G401.6 (cell line): ENCODE data around the gene PRDM16.
"Not testable (repeated sequence)": the region's sequence is repeated elsewhere in the genome, so short reads cannot be mapped to it uniquely, and the experiment has no call there.

Experiments used
- FAIRE-seq: peaks from 2 replicates; lab custom pipeline; 2012; peaks lifted over from hg19 to GRCh38; lab: Jason Lieb, UNC

The PRDM16 gene

DNA sequence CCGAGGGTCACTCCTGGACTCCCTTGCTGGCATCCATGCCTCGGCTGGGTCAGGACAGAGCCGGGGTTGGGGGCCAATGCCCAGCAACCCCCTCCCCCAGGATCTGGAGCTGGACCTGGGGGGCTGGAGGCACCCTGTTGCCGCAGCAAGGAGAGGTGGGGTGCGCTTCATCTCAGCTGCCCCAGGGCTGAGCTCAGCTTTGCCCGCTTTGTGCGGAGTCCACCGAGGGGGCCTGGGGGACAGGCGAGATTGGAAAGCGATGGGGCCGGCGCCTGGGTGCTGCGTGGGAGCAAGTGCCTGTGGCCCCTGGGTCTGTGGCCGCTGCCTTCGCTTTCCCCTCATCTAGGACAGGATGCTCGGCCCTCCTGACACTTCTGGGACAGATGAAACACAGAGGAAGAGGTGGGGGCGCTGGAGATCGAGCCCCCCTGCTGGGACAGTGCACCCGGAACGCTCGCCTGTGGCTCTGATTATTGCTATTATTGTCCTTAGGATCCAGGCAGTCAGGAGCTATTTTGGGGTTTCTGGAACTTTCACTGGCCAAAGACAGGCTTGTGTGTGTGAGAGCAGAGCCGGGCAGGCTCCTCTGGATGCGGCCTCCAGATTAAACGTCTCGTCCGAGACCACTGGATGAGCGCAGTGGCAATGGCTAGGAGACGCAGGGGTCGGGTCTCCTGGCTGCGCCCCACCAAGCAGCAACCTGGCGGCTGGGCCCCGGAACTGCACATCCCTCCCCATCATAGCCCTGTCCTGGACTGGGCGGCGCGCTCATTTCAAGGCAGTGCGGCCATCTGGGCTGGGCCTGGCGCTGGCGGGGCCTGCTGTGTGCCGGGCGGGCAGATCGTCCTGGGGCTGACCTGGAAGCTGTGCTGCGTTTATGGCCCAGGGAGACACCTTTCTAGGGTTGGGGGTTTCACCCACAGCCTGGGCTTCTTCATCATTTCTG is 13.8 kb downstream of the PRDM16 start:
- FAIRE-seq = no peak

DNA sequence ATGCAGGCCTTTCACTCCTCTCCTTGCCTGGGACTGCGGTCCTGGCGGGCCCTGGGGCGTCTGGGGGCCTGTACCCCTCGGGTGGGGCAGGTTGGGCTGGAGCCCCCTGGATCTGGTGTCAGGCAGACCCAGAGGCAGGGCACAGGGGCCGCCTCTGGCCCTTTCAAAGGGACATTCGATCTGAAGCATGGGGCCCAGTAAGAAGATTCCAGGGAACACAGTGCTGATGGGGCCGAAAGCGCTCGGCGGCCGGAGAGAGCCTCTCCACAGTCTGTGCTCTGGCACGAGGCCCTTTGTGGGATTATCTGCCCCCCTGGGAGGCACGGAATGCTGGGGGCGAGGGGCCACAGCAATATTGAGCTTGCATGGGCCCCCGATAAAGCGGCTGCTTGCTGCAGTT is 15.2 kb downstream of the PRDM16 start:
- FAIRE-seq = no peak

DNA sequence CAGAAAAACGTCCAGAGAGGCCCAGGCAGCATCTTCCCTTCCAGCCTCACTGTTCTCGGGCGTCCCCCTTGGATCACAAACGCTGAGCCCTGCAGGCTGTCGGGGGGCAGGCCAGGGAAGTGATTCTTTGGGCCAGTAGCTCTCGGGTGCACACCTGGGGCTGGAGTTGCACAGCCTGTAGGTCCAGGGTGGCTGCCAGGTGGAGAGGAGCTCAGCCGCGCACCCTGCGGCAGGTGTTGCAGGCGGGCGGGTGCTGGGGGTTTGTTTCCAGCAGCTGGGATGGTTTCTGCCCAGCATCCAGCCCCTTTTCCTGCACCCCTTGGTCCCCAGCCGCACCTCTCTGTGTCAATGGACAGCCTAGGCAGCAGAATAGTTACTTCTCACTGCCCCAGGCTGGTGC is 15.7 kb downstream of the PRDM16 start:
- FAIRE-seq = no peak

DNA sequence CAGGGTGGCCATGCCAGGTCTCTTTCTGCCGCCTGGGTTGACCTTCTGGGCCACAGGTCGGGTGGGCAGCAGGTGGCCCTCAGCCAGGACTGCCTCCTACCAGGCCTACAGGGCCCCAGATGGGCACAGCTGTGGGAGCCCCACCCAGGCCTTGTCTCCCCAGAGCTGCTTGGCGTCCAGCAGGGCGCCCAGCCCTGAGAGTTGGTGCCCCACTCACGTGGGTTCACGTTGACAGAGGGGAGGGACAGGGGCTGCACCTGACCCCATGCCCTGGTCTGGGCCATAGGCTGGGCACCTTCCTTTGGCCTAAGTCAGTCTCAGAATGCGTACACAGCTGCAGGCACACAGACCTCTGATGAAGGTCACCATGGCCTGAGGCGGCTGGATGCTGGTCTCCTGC is 16.7 kb downstream of the PRDM16 start:
- no peak for FAIRE-seq

DNA sequence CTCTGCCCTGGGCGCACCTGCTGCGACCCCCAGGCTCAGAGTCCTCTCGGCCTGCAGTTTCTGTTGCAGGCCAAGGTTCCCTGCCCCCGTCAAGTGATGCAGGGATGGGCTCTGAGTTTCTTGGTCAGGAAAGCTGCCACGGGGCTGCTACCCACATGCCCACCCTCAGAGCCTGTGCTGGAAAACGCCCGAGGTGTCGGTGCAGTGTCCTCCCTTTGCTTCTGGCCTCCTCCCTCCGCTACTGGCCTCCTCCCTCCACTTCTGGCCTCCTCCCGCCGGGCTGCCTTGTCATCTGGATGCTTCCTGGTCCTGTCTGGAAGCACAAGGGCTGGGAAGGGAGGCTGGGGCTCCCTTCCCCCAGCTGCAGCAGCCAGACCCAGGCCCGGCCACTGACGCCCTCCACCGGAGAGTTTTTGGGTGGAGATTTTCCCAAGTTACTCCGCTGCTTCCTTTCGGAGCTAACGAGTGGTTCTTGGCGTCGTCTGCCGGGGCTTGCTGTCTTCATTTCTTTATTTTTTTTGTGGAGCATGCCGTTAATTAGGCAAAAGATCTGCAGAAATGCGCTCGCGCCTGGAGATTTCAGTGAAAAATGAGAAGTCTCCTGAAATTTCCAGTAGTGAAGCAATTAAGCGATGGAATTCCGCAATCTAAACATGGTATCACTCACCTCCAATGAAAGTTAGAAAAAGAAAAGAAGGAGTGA is 17.4 kb downstream of the PRDM16 start:
- no peak for FAIRE-seq

DNA sequence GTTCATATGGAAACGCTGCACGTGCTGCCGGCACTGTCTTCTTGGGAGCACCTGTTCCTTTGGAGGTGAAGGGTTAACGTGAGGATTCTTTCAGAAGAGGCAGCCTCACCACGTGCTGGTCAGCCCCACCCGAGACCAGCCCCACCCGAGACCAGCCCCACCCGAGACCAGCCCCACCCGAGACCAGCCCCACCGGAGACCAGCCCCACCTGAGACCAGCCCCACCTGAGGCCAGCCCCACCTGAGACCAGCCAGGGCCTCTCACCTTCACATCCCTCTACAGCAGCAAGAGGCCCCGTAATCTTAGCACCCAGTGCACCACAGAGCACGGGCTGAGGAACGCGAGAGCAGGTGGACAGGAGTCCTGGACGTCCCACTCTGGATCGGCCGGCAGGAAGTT is 18.0 kb downstream of the PRDM16 start:
- FAIRE-seq = no peak

DNA sequence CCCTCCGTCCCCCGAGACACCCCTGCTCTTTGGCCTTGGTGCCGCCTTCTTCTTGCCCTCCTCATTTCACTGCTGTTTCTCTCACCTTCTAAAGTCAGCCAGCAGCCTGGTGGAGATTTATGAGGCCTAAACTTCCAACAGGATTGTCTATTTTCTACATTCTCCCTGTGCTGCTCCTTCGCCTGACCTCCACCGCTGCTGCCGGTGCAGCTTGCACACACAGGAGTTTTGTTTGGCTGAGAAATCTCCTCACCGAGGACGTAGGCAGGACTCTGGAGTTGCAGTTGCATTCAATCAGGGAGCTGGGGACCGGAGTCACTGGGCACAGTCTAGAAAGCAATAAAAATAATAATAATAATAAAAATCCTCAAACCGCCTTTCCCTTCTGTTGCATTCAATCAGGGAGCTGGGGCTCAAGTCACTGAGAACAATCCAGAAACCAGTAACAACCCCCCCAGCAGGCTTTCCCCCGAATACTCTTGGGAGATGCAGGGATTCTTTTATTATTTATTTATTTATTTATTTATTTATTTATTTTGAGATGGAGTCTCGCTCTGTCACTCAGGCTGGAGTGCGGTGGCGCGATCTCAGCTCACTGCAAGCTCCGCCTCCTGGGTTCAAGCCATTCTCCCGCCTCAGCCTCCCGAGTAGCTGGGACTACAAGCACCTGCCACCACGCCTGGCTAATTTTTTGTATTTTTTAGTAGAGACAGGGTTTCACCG is 19.1 kb downstream of the PRDM16 start:
- not testable (repeated sequence) for FAIRE-seq

DNA sequence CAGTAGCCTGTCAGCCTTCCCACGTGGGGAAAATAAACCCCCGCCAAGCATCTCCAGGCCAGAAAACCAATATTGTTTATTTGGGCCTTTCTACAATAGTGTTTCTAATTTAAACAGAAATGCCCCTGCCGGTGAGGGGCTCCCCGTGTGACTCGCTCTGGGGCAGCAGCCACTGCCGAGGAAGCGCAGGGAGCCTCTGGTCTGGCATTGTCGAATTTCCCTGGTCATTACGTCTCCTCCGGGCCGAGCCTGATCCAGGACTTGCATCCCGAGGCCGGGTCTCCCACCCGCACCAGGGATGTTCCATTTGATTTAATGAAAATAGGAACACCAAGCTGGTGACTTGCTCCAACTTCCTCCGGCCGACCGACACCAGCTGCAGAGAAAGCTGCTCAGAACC is 20.5 kb downstream of the PRDM16 start:
- FAIRE-seq = no peak

DNA sequence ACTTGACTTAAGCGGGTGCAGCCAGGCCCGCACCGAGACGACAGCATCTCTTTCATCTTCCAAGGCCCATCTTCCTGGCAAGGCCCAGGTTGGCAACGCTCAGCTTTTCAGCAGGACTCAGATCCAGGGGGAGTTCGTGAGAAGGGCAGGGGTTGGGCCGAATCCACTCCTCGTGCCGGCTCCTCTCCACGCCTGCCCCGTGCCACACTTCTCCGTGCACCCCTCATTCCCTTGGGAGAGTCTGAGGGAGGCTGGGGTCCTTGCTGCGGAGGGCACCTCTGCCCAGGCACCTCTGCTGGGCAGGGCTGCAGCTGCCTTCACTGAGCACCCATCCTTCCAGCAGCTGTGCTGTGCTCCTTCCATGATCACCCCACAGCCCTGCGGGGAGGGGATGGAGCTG is 22.3 kb downstream of the PRDM16 start:
- FAIRE-seq = no peak

DNA sequence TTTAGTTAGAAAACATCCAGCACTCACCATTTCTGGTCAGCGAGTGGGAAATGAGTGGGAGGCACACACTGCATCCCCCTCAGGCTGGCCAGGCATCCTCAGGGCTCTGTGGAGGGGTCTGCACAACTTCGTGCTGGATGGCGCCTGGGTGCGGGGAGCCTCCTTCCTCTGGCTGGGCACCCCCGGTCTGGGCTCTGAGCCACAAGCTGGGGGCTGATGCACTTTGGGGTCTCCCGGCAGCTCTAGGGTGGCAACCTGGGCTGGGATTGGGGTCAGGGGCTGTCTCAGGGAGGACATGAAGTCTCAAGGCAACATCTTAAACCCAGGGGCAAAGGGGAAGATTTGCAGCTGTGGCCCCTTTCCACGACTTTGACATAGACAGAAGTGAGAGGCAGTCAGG is 23.5 kb downstream of the PRDM16 start:
- no peak for FAIRE-seq

DNA sequence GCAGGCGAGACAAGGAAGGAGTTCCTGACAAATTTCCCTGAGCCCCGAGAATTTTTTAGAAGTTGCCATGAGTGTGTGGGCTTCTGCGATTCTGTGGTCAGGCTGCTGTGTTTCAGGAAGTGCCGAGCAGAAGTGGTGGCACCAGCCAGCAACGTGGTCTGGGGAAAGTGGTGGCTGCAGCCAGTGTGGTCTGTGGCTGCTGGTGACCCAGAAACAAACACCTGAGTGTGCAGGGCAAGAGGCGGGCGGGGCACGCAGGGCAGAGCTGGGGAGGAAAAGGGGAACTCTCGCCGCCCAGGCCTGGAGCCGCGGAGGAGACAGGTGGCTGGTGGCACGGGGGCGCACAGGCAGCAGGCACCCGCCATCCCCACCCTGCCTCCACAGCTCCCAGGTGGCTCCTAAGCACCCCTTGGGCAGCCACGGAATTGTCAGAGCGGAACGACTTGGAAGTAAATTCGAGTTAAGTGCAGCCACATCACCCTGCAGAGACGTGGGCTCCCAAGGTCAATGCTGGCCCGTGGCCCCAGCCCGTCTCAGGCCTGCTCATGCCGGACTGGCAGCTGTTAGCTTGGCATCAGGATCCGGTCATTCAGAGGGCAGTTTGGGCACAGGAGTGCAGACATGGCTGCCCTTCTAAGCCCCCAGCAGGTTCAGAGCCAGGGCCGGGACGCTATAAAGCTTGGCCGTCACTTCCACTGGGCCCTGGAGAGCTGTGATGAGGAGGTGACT is 25.1 kb downstream of the PRDM16 start:
- no peak for FAIRE-seq

DNA sequence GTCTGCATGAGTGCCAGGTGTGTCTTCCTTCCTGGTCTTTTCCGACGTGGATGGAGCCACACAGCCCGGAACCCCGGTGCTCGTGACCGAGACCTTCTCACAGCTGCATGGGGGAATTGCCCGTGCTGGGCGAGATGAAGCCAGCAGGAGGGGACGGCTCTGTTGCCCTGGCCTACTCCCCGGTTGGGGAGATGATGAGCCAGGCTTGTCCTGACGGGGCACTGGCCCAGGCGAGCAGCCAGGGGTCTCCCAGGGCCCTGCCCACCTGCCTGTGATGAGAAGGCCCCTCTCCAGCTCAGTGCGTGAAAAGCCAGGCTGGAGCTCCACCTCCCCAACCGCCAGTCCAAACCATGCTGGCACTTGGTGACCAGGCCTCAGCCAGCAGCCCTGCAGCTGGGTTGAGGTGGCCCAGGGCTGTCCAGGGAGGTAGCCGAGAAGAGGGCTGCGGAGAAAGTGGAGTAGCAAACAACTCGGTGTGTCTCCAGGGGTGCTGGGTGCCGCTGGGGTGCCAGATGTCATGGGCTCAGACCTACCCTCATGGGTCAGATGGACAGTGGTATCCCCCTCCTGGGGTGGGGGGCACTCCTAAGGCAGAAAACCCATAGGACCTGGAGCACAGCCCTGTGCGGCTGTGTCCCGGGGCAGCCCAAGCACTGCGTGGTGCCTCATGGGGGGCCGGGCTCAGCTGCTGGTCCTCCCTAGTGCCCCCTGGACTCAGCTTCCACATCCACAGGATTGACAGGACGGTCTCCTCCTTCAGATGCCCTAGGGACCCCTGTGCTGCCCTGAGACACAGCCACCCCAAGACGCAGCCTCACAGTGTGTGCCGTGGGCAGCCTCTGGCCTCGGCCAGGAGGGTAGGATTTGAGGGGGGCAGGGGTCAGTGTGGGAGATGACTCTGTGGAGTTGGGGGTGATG is 26.1 kb downstream of the PRDM16 start:
- no peak for FAIRE-seq

DNA sequence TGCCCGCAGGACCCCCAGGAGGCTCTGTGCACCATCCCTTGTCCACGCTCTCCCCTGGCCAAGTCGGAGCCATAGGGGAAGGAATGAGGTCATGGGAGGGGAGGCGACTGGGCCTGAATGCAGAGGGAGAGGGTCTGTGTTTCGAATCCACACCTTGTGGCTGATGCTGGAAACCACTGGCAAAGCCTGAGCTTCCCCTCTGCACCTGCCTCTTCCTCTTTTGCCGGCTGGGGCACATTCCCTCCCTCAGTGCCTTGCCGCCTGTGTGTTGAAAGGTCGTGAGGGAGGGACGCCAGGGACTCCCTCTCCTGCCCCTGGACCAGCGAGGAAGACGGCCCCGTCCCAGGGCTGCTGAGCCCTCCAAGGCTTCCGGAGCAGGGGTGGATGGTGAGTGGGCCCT is 27.3 kb downstream of the PRDM16 start:
- no peak for FAIRE-seq

DNA sequence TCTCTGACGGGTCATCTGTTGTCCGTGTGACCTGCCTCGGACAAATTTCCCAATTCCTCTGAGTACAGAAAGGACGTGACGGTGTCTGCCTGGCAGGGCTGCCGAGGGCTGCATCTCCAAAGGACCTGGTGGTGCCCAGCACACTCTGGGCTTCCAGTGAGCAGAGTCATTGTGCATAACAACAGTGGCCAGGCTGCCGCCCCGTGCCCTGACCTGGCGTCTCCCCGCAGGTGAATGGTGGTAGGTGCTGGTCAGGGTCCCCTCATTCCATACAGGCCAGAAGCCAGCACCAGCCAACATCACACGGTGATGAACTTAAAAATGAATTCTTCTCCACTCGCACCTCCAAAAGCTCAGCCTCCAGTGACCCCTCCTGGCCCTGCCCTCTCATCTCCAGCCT is 28.2 kb downstream of the PRDM16 start:
- no peak for FAIRE-seq

DNA sequence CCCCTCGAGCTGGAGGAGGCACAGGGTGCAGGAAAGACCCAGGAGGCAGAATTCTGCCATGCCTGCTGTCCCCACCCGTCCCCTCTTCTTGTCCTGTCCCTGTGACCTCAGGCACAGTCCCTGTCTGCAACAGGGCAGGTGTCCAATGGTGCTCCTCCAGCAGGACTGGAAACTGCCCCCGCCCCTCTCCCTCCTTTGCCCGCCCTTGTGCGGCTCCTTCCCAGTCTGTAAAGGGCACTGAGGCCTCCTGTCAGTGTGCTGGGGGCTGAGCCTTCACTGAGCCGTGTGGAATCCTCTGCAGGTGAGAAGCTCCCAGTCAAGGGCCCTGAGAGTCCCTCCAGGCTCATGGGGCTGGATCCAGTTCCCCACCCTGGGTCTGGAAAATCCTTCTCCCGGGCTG is 28.9 kb downstream of the PRDM16 start:
- FAIRE-seq = no peak

DNA sequence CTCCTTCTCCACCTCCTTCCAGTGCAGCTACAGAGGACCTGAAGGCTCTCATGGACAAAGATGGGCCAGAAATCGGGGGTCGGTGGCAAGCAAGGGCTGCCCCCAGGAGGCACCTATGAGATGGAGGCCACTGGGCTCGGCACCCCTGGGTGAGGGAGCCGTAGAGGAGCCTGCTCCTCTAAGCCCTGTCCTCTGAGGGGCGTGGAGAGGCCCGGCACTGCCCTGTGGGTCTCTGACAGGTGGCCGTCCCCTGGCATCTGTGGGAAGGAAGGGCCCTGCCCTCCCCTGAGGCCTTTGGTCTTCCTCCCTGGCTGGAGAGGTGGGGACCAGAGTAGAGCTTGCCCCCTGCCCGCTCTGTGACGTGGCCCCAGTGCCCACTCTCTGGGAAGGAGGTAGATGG is 30.9 kb downstream of the PRDM16 start:
- FAIRE-seq = no peak

DNA sequence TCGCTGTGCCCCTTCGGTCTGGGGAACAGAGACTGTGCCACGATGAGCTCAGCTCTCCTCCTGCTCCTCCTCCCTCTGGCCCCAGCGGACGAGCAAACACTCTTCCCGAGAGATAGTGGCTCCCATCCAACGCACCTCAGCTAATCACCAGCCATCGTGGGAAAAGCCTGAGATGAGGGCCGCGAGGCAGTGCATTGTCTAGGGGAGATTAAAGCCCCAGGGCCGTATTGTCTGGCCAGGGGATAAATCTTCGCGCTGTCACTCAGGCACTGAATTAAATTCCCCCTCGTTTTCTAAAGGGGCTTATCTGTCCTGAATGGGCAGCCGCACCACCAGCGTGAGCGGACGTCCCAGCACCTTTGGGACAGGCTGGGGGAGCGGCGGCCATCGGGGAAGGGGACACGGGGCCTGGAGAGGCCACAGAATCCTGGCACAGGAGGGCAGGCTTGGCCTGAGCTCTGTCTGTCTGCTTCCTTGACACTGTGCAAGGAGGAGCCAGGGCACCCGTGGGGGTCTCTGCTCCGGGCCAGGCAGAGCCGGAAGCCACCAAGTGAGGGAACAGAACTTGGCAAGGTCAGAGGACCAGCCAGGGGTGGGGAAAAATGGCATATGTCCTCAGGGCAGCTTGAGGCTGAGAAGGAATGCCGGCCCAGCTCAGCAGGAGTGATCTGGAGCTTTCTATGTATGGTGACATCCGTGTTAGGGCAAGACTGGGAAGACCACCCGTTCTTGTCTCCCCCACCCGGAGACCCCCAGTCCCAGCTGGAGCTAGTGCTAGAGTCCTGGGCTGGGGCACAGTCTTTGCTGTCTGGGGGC is 32.3 kb downstream of the PRDM16 start:
- no peak for FAIRE-seq

DNA sequence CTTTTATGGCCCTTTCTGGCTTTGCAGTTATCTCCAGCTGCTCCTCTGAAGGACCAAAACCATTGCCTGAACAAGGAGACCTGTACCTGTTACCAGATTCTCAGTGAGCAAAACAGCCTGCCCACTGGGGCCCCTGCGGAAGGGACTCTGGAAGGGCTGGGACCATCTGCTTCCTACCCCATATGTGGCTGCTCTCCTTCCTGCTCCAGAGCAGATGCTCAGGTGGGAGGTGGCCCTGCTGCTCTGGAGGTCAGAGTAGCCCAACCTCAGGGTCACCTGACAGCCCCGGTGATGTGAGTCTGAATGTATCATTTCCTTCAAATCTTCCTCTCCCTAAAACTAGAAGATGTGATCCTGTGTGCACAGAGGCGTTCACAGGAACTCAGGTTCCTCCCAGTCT is 33.6 kb downstream of the PRDM16 start:
- FAIRE-seq = no peak

DNA sequence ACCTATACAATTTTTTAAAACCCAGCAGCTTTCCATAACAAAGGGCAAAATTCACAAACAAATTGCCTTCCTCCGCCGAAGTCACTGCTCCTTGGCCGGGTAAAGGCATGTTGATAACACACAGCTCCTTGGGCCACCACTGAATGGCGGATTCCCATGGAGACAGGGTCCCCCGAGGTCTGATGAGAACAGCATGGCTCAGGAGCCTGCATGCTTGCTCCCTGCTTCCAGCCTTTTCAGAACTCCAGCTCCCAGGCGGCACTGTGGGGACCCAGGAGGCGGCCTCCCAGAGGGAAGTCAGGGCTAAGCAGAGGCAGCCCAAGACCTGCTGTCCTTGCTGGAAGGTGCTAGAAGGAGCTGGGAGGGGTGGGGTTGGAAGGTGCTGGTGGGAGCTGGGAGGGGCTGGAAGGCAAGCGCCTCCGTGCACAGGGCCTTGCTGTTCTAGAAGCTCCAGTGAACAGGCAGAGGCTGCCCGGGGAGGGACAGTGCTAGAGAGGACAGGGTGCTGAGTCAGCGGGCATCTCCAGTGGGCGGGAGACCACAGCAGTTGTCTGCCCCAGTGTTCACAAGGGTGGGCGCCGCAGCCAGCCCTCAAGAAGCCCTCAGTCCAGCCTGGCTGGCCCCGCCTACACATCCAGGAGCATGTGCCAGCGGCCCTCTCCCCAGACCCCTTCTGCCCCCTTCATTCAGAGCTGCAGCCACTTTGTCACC is 35.1 kb downstream of the PRDM16 start:
- FAIRE-seq = no peak
